ENCODE measurements around the gene TPM3.

GRCh38 chr1:154236855-154237254 is 45.0 kb upstream of the TPM3 start:
- TF ChIP-seq, protein P1, sequence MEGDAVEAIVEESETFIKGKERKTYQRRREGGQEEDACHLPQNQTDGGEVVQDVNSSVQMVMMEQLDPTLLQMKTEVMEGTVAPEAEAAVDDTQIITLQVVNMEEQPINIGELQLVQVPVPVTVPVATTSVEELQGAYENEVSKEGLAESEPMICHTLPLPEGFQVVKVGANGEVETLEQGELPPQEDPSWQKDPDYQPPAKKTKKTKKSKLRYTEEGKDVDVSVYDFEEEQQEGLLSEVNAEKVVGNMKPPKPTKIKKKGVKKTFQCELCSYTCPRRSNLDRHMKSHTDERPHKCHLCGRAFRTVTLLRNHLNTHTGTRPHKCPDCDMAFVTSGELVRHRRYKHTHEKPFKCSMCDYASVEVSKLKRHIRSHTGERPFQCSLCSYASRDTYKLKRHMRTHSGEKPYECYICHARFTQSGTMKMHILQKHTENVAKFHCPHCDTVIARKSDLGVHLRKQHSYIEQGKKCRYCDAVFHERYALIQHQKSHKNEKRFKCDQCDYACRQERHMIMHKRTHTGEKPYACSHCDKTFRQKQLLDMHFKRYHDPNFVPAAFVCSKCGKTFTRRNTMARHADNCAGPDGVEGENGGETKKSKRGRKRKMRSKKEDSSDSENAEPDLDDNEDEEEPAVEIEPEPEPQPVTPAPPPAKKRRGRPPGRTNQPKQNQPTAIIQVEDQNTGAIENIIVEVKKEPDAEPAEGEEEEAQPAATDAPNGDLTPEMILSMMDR (IDR thresholded peaks at IDR 0.05): no peak
- no peak for TF ChIP-seq POLR2A (IDR thresholded peaks at IDR 0.05)
- no peak for TF ChIP-seq POLR2AphosphoS5 (IDR thresholded peaks at IDR 0.05)
- TF ChIP-seq EP300 (IDR thresholded peaks at IDR 0.05): no peak
